ENCODE results near the gene CKAP5.

GRCh38 chr11:46860218-46860617 is 14.1 kb upstream of the CKAP5 start:
- TF ChIP-seq CTCF (IDR thresholded peaks at IDR 0.05 in 8 of 11, conservative IDR thresholded peaks at IDR 0.05 in 3 of 11) = no peak
- no peak for TF ChIP-seq POLR2A (IDR thresholded peaks at IDR 0.05)
- TF ChIP-seq POLR2AphosphoS5 (IDR thresholded peaks at IDR 0.05) = no peak
